IMR-90 (cell line): Measurements from ENCODE around the gene FMOD. TPM values are rescaled to one million over a fixed set of nuclear protein-coding genes. Genes with fewer than 3 reads are reported as not detected.

Experiments
- ATAC-seq: fragments of 200-7000 bp; cut with Tn5 transposase; 2 replicates; pipeline ENCODE4 v1.9.1; 2020; ENCODE audit warnings: low read depth, mild to moderate bottlenecking, moderate library complexity
- BruUV-seq: library from RNA; stranded (reverse); fragments of 400-500 nt; replicated peaks from 2 replicates; lab custom pipeline; 2021; lab: Mats Ljungman, UMichigan
- CTCF ChIA-PET: fragments of 300-600 bp; formaldehyde crosslinking; extraction: SDS; loops from one replicate; lab custom pipeline; 2021; ENCODE audit warnings: antibody characterized with exemption; lab: Yijun Ruan, JAX
- POLR2A ChIA-PET: fragments of 300-600 bp; sonication (Branson Sonifier 250); formaldehyde crosslinking; loops from one replicate; lab custom pipeline; 2022; ENCODE audit warnings: antibody characterized with exemption; ENCODE audit not compliant: unreplicated experiment; lab: Charles Lee
- DNase-seq: peaks from one replicate; pipeline ENCODE4 v3.0.0; 2013
- H2AFZ ChIP-seq: replicated peaks from 2 replicates; pipeline ENCODE3; 2013; ENCODE audit warnings: low read length, mild to moderate bottlenecking; ENCODE audit not compliant: poor library complexity
- H2AK5ac ChIP-seq: 2 replicates; pipeline ENCODE4 v1.6.1; 2013; ENCODE audit warnings: low read depth, low read length, inconsistent platforms
- H2AK9ac ChIP-seq: replicated peaks from 2 replicates; pipeline ENCODE3; 2013; ENCODE audit warnings: mild to moderate bottlenecking, low read depth, low read length, moderate library complexity; ENCODE audit not compliant: poor library complexity
- H2BK120ac ChIP-seq: 2 replicates; pipeline ENCODE4 v1.6.1; 2013; ENCODE audit warnings: low read depth, low read length, inconsistent platforms
- H2BK15ac ChIP-seq: 3 replicates; pipeline ENCODE4 v1.6.1; 2013; ENCODE audit warnings: low read depth, low read length, inconsistent platforms
- H2BK20ac ChIP-seq: 2 replicates; pipeline ENCODE4 v1.6.1; 2013; ENCODE audit warnings: low read depth, mild to moderate bottlenecking, inconsistent platforms, low read length, moderate library complexity
- H2BK5ac ChIP-seq: 2 replicates; pipeline ENCODE4 v1.6.1; 2013; ENCODE audit warnings: mild to moderate bottlenecking, low read depth, low read length, inconsistent platforms; ENCODE audit not compliant: poor library complexity, severe bottlenecking
- H3K14ac ChIP-seq: replicated peaks from 2 replicates; pipeline ENCODE4 v1.6.1; 2013; ENCODE audit warnings: low read depth, low read length, inconsistent platforms
- H3K18ac ChIP-seq: 2 replicates; pipeline ENCODE4 v1.6.1; 2013; ENCODE audit warnings: low read depth, low read length, control low read depth
- H3K23ac ChIP-seq: 2 replicates; pipeline ENCODE4 v1.6.1; 2013; ENCODE audit warnings: low read depth, low read length, inconsistent platforms
- H3K27ac ChIP-seq: 2 replicates; pipeline ENCODE4 v1.5.1; 2013; ENCODE audit warnings: mild to moderate bottlenecking, control low read depth, low read length; ENCODE audit not compliant: insufficient read depth
- H3K27me3 ChIP-seq: 2 replicates; pipeline ENCODE4 v1.6.1; 2013; ENCODE audit warnings: low read length; ENCODE audit not compliant: control insufficient read depth, insufficient read depth
- H3K36me3 ChIP-seq: 2 replicates; pipeline ENCODE4 v1.6.1; 2013; ENCODE audit warnings: low read length, mixed read lengths; ENCODE audit not compliant: control insufficient read depth, insufficient read depth
- H3K4ac ChIP-seq: 2 replicates; pipeline ENCODE4 v1.6.1; 2013; ENCODE audit warnings: low read depth, low read length, inconsistent platforms
- H3K4me1 ChIP-seq: 2 replicates; pipeline ENCODE4 v1.6.1; 2013; ENCODE audit warnings: low read length, mixed read lengths; ENCODE audit not compliant: control insufficient read depth, insufficient read depth
- H3K4me2 ChIP-seq: 2 replicates; pipeline ENCODE4 v1.6.1; 2013; ENCODE audit warnings: low read depth, mild to moderate bottlenecking, control low read depth, low read length, moderate library complexity
- H3K4me3 ChIP-seq: 2 replicates; pipeline ENCODE4 v1.5.1; 2013; ENCODE audit warnings: low read depth, mild to moderate bottlenecking, control low read depth, low read length, moderate library complexity; ENCODE audit not compliant: insufficient read depth
- H3K56ac ChIP-seq: 2 replicates; pipeline ENCODE4 v1.6.1; 2013; ENCODE audit warnings: low read length, inconsistent platforms; ENCODE audit not compliant: insufficient read depth; ENCODE audit errors: extremely low read depth
- H3K79me1 ChIP-seq, 2 experiments: 2 replicates each; pipeline ENCODE4 v1.6.1; 2013; ENCODE audit warnings: low read length in 2 of 2, inconsistent platforms in 1 of 2, low read depth in 1 of 2
- H3K9ac ChIP-seq: 2 replicates; pipeline ENCODE4 v1.6.1; 2013; ENCODE audit warnings: low read depth, low read length, control low read depth
- H3K9me1 ChIP-seq: 2 replicates; pipeline ENCODE4 v1.6.1; 2013; ENCODE audit warnings: low read length, inconsistent platforms; ENCODE audit not compliant: insufficient read depth
- H3K9me3 ChIP-seq: 2 replicates; pipeline ENCODE4 v1.6.1; 2013; ENCODE audit warnings: low read length; ENCODE audit not compliant: control insufficient read depth, insufficient read depth
- H4K20me1 ChIP-seq: 2 replicates; pipeline ENCODE4 v1.6.1; 2013; ENCODE audit warnings: low read length, inconsistent platforms; ENCODE audit not compliant: insufficient read depth
- H4K5ac ChIP-seq: 2 replicates; pipeline ENCODE4 v1.6.1; 2013; ENCODE audit warnings: mild to moderate bottlenecking, low read depth, low read length, control low read depth
- H4K8ac ChIP-seq, 2 experiments: 2 replicates each; pipeline ENCODE4 v1.6.1; 2013; ENCODE audit warnings: low read depth in 2 of 2, low read length in 2 of 2, control low read depth in 1 of 2, inconsistent platforms in 1 of 2
- H4K91ac ChIP-seq: 2 replicates; pipeline ENCODE4 v1.6.1; 2013; ENCODE audit warnings: low read depth, low read length, inconsistent platforms; ENCODE audit not compliant: insufficient read depth
- BHLHE40 ChIP-seq: fragments of 150-350 bp; IDR thresholded peaks from 2 replicates; pipeline ENCODE4 v1.6.1; 2016; ENCODE audit warnings: mild to moderate bottlenecking, low read depth, low read length
- CEBPB ChIP-seq: IDR thresholded peaks from 2 replicates; pipeline ENCODE4 v1.6.1; 2012; ENCODE audit warnings: low read depth, low read length, improper control_type of control experiment
- CHD1 ChIP-seq: IDR thresholded peaks from 2 replicates; pipeline ENCODE4 v1.6.1; 2012; ENCODE audit warnings: low read depth, low read length, improper control_type of control experiment
- CTCF ChIP-seq: conservative IDR thresholded peaks from 2 replicates; pipeline ENCODE4 v1.5.1; 2012; ENCODE audit warnings: mild to moderate bottlenecking, low read depth, low read length, improper control_type of control experiment
- ELK1 ChIP-seq: fragments of 150-350 bp; IDR thresholded peaks from 2 replicates; pipeline ENCODE4 v1.6.1; 2016; ENCODE audit warnings: low read depth, mild to moderate bottlenecking, low read length, moderate library complexity, borderline replicate concordance
- FOS ChIP-seq: fragments of 150-350 bp; IDR thresholded peaks from 2 replicates; pipeline ENCODE4 v1.6.1; 2016; ENCODE audit warnings: low read depth, low read length
- MAFK ChIP-seq: IDR thresholded peaks from 2 replicates; pipeline ENCODE4 v1.6.1; 2012; ENCODE audit warnings: low read depth, low read length, improper control_type of control experiment
- MAZ ChIP-seq: IDR thresholded peaks from 2 replicates; pipeline ENCODE4 v1.6.1; 2012; ENCODE audit warnings: low read depth, mild to moderate bottlenecking, low read length, improper control_type of control experiment, moderate library complexity, borderline replicate concordance
- MXI1 ChIP-seq: IDR thresholded peaks from 2 replicates; pipeline ENCODE4 v1.6.1; 2012; ENCODE audit warnings: low read depth, mild to moderate bottlenecking, low read length, moderate library complexity, borderline replicate concordance
- NFE2L2 ChIP-seq: fragments of 150-350 bp; IDR thresholded peaks from 2 replicates; pipeline ENCODE4 v1.6.1; 2016; ENCODE audit warnings: low read depth, mild to moderate bottlenecking, low read length
- POLR2A ChIP-seq: IDR thresholded peaks from 2 replicates; pipeline ENCODE4 v1.6.1; 2012; ENCODE audit warnings: mild to moderate bottlenecking, low read depth, low read length
- RAD21 ChIP-seq: IDR thresholded peaks from 2 replicates; pipeline ENCODE4 v1.6.1; 2012; ENCODE audit warnings: low read length, improper control_type of control experiment
- RCOR1 ChIP-seq: IDR thresholded peaks from 2 replicates; pipeline ENCODE4 v1.6.1; 2012; ENCODE audit warnings: mild to moderate bottlenecking, low read length, improper control_type of control experiment; ENCODE audit not compliant: insufficient replicate concordance
- RFX5 ChIP-seq: IDR thresholded peaks from 2 replicates; pipeline ENCODE4 v1.8.0; 2012; ENCODE audit warnings: low read depth, mild to moderate bottlenecking, low read length, moderate library complexity
- SMC3 ChIP-seq: fragments of 150-350 bp; IDR thresholded peaks from 2 replicates; pipeline ENCODE4 v1.6.1; 2016; ENCODE audit warnings: low read depth, mild to moderate bottlenecking, antibody characterized with exemption, low read length, moderate library complexity
- USF2 ChIP-seq: fragments of 150-350 bp; IDR thresholded peaks from 2 replicates; pipeline ENCODE4 v1.6.1; 2017; ENCODE audit warnings: mild to moderate bottlenecking, antibody characterized with exemption, low read length, low read depth
- WGBS, 2 experiments: methylation state at CpG; one replicate each; pipeline versions ENCODE4 v1.1.5 to v1.1.7; 2013; ENCODE audit warnings: missing lambda C conversion rate in 2 of 2; ENCODE audit not compliant: insufficient read length in 1 of 2; ENCODE audit errors: extremely low coverage in 2 of 2; 5-methylcytosine and 5-hydroxymethylcytosine counted together
- dilution Hi-C: fragments of 300-500 bp; cut with HindIII; formaldehyde crosslinking; loops from one replicate; pipeline ENCODE4 v1.14.3; 2018; ENCODE audit warnings: low sequenced_read_pairs; ENCODE audit not compliant: unreplicated experiment
- in situ Hi-C: fragments of 300-500 bp; cut with MboI; formaldehyde crosslinking; loops from 3 replicates; pipeline ENCODE4 v1.14.3; 2019; ENCODE audit warnings: low sequenced_read_pairs, inconsistent platforms, mixed read lengths
- intact Hi-C: fragments of 100-400 bp; cut with micrococcal nuclease; formaldehyde crosslinking; loops from 2 replicates; pipeline ENCODE4 v1.10.0; 2022
- polyA plus RNA-seq, 3 experiments: library from polyadenylated mRNA; depleted of rRNA; stranded (reverse); fragments of >200 nt; gene quantifications; 2 replicates each; pipeline ENCODE4 v1.2.3, GENCODE V29; 2012; ENCODE audit warnings: low replicate concordance in 1 of 3
- total RNA-seq: library from RNA; depleted of rRNA; stranded (reverse); fragments of >200 nt; gene quantifications from 2 replicates; pipeline ENCODE4 v1.2.3, GENCODE V29; 2012

FMOD gene
- total and polyA plus RNA-seq, 2 of the 4 experiments (the other 2 are of a cell fraction) = 0.18 to 2.7 TPM

GRCh38 chr1:203353486-203353885 lies 2.6 kb upstream of the FMOD start:
- intact Hi-C loops (no loop called here), dilution Hi-C loops (no loop called here), in situ Hi-C loops (no loop called here)
- Histone ChIP-seq H3K4me2 (no peak overlapping the region), H3K4me3 (no peak overlapping the region), H2BK120ac (peak overlapping the region; percentile 82), H2AFZ (no peak overlapping the region), H2BK15ac (peak overlapping the region; percentile 36; the same call in 1 of the 3 replicates), H4K8ac (peak overlapping the region in 1 of 2 experiments; percentile 34; a peak in 1 of 4 replicates), H3K9me1 (peaks cover 19% of the 10 kb centered on the region), H3K4ac (peak overlapping the region; percentile 61), H3K18ac (no peak overlapping the region; the same call in 1 of the 2 replicates), H4K91ac (peak overlapping the region; percentile 13; the same call in 1 of the 2 replicates), H3K9ac (no peak overlapping the region), H3K79me1 (no peaks in the 10 kb centered on the region), H3K23ac (peak overlapping the region; percentile 5), H2BK5ac (no peak overlapping the region), H2AK5ac (peak overlapping the region; percentile 90; the same call in 1 of the 2 replicates), H3K56ac (no peak overlapping the region), H4K20me1 (no peaks in the 10 kb centered on the region), H3K9me3 (no peaks in the 10 kb centered on the region), H3K4me1 (peaks cover 6% of the 10 kb centered on the region), H2BK20ac (peak overlapping the region; percentile 47), H3K27ac (no peak overlapping the region), H2AK9ac (no peak overlapping the region), H3K36me3 (no peaks in the 10 kb centered on the region), H3K27me3 (peaks cover 20% of the 10 kb centered on the region), H3K14ac (peak overlapping the region; percentile 71), H4K5ac (no peak overlapping the region)
- ChIA-PET CTCF (interaction anchor here (0.6 to 1.6 kb wide), 7 partner anchors 13 to 1239 kb away, joined by 3 to 6 read pairs (median 4); no protein-coding TSS in a partner anchor), POLR2A (no interaction called here)
- DNase-seq = no peak
- no TSS peak for BruUV-seq
- WGBS, 2 experiments = 53% methylated on average over 2 of the region's 8 CpGs; no CpG with 5 or more reads in 1 of the 2 experiments
- no peak for ATAC-seq
- TF ChIP-seq RAD21 = no peak
- no peak for TF ChIP-seq RFX5
- no peak for TF ChIP-seq CEBPB
- no peak for TF ChIP-seq POLR2A
- TF ChIP-seq CHD1 = no peak
- TF ChIP-seq BHLHE40 = no peak
- TF ChIP-seq MXI1 = no peak
- TF ChIP-seq FOS = no peak
- no peak for TF ChIP-seq SMC3
- TF ChIP-seq USF2 = no peak
- TF ChIP-seq MAZ = no peak
- TF ChIP-seq CTCF = no peak
- TF ChIP-seq NFE2L2 = no peak
- TF ChIP-seq ELK1 = no peak
- TF ChIP-seq MAFK = no peak
- TF ChIP-seq RCOR1 = no peak
